GM18873 (cell line): ENCODE results near the gene MAPKAP1.
"Not testable (repeated sequence)": the region's sequence is repeated elsewhere in the genome, so short reads cannot be mapped to it uniquely, and the experiment has no call there.

Experiments used
- ATAC-seq: cut with Tn5 transposase; IDR thresholded peaks from one replicate; pipeline ENCODE4 v1.9.1; 2021; ENCODE audit warnings: mild to moderate bottlenecking, moderate library complexity, moderate number of reproducible peaks; ENCODE audit not compliant: unreplicated experiment, low FRiP score

MAPKAP1 gene

DNA sequence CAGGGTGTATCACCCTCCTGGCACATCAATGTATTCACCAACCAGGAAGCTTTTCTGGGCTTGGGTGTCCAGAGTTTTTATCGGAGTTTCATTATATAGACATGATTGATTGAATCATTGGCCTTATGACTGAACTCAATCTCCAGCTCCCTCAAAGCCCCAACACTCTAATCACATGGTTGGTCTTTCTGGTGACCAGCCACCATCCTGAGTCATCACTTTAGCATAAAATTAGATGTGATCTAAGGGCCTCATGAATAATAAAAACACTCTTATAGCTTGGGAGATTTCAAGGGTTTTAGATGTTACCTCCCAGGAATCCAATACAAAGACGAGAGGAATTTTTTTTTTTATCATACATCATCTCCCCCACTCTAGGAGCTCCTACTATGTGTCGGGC, 32.4 kb upstream of the MAPKAP1 start:
- ATAC-seq, result no peak

DNA sequence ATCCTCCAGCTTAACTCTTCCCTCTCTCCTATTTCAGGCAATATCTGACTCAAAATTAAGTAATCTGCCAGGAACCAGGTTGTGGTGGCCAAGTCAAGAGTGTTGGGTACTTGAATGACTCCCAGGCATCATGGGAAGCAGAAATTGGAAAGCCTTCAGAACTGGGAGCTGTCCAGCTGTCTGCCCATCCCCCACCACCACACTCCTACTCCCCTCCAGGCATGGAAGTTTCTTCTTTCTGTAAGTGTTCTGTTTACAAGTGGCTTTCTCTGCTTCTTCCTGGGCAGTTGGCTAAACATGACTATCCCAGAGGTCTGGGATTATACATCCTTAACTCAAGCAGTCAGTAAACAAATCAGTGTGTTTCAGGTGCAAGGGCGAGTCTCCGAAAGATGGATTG, 25.6 kb upstream of the MAPKAP1 start:
- no peak for ATAC-seq

DNA sequence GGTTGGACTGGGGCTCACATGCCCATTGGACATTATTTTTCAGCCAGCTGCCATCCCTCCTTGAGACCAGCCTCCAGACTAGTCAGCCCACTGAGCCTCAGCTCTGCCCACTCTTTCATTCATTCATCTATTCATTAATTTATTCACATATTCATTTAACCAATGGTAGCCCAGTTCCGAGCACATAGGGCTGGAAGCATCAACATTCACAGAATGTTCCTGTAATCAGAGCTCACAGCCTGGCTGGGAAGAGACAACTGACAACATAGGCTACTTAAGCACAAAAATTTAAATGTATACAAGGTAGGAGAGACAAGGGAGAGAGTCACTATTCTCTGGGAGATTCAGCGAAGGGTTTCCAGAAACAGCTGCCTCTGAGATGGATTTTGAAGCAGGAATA, 23.2 kb upstream of the MAPKAP1 start:
- no peak for ATAC-seq

DNA sequence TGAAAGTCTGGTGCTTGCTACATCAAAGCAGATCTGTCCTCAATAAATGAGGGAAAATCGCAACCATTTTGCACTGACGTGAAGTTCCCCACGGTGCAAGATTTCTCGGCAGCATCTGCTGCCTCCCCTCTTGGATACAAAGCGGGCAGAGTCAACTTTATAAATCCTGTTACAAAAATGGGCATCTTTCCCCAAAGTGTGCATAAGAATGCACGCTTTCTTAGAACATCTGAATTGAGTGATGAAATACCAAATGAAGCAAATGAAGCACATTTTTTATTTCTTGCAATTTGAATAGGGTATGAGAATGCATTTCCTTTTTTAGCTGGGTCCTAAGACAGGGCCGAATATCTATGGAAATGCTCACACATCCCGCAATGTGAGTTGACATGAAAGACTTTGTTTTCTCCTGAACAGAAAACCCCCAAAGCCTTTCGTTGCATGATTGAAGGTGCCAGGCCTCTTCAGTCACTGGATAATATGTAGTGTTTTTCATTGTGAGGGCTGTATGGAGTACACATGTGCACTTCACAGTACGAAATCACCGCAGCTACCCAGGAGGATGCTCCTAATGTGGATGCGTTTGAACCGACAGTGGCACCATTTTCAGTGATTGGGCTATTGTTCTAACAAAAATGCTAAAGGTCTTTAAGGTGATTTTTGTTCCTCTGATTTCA, 19.6 kb upstream of the MAPKAP1 start:
- ATAC-seq, result no peak

DNA sequence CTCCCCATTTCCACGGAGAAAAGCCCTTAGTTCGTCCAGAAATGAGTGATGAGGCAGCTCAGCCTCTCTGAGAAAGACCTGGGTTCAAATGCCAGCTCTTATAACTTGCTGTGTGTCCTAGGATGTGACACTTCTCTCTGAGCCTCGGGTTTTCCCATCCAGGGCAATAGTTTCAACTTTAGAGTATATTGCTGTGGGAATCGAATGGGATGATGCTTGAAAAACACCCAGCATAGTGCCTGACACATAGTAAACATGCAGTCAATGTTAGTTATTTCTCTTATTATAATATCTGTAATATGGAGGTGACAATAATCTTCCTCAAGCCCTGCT, 430 bp upstream of the MAPKAP1 start:
- ATAC-seq, result no peak

DNA sequence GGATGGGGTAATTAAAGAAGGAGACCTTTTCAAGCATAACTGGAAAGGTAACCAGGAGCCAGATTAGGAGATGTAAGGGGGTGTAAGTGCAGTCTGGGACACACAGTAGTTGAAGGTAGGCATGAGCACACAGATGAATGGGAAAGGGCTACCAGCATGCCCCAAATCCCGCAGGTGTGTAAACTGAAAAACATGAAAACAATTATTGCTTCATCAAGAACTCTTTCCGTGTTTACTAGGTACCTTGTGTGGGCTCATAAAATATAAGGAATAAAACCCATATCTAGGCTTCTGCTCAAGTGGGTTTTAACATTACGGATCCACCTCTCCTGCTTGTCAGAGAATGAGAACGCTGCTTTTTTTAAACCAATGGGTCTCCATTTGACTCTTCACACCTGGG, 1.1 kb downstream of the MAPKAP1 start:
- ATAC-seq, result no peak

DNA sequence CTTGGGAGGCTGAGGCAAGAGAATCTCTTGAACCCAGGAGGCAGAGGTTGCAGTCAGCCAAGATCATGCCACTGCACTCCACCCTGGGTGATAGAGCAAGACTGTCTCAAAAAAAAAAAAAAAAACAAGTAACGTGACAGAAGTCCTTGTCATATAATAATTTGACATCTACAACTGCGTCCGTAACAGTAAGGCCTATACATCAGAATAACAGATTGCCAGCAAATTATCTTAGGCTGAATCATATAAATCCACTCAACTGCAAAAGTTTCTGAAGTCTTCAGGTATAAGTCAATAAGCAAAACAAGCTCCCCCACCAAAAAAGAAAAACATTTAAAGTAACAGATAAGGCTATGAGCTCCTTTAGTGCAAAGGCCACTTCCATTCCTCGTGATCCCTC, 3.3 kb downstream of the MAPKAP1 start:
- no peak for ATAC-seq

DNA sequence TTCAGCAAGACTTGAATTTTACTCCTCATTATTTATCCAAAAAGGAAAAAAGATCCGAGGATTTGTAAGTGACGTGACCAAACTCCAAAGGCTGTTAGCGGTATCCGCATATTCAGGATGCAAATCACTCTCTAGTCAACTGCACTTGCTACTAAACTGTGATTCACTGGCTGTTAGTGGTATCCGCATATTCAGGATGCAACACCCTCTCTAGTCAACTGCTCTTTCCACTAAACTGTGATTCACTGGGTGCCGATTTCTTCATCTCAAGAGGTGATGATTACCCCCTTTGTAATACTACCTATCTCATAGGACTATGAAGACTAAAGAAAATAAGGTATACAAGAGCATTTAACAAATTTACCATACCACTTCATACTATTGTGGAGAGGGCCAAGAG, 5.7 kb downstream of the MAPKAP1 start:
- ATAC-seq, result no peak

DNA sequence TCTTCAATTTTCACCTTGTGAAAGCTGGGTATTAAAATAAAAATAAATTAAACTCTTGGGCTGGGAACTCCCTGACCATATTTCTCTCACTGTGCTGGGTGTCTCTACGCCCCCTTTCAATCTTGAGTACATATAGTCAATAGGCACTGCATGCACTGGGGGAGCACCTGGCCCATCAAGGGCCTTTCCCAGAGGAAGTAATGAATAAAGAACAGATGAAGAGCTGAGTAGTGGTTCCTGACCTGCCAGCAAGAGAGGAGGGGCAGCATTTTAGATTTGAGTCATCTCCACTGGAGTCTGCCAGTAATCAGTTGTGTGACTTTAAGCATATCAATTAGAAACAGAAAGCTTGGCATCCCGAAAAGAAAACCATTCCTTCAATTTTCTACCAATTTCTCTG, 6.2 kb downstream of the MAPKAP1 start:
- ATAC-seq, result peak; percentile 72

DNA sequence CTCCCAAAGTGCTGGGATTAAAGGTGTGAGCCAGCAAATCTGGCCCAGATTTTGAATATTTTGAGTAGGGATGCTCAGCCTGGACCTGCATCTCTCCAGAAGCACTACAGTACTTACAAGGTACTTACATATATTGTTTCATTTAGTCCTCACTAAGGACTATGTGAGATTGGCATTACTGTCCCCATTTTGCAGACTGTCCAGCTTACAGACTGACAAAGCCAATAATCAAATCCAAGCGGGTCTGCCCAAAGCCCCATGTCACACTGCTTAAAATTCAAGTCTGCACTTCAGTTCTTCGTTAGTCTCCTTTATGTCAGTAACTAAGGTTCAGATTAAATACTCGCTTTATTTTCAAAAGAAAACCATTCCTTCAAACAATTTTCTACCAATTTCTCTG, 7.1 kb downstream of the MAPKAP1 start:
- ATAC-seq, result no peak

DNA sequence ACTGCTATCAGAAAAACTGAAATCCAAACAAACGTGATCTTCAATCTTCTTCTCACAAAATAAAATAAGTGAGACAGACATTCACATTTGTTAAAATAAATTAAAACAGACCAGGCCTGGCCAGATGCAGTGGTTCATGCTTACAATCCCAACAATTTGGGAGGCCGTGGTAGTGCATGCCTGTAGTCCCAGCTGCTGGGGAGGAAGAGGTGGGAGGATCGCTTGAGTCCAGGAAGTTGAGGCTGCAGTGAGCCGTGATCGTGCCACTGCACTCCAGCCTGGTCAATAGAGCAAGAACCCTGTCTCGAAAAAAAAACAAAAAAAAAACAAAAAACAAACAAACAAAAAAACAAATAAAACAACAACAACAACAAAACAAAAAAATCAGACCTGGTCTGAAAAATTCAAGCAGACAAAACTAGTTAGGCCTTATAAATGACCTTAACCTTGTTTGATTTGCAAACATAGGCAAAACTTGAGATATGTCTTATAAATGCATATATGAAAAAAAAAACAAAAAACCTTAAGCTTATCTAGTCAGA, 10.8 kb downstream of the MAPKAP1 start:
- ATAC-seq, result no peak

DNA sequence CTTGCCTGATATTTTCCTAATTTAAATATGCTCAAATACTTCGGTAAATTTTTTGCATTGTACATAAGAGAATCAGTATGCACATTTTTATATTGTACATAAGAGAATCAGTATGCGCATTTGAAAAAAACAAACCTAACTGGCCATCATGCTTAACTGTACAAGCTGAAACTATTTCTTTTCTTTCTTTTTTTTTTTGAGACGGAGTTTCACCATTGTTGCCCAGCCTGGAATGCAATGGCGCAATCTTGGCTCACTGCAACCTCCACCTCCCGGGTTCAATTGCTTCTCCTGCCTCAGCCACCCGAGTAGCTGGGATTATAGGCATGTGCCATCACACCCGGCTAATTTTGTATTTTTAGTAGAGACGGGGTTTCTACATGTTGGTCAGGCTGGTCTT, 11.5 kb downstream of the MAPKAP1 start:
- ATAC-seq, result not testable (repeated sequence)

DNA sequence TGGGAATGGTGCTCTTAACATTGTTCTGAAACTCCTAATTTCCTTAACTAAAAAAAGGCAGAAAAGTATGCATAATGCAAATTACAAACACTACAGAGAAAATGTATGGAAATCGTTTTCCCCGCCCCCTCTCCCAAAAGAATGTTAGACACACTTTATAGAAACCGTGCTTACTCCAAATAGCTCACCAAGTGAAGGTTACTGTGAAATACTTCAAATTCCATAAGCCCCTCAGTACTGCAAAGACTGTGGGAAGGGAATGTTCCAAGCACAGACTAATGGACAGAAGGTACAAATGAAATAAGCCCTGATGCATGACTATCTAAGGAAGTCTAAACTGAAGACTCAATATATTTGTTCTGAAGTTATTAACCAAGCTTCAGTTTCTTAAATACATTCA, 12.5 kb downstream of the MAPKAP1 start:
- no peak for ATAC-seq

DNA sequence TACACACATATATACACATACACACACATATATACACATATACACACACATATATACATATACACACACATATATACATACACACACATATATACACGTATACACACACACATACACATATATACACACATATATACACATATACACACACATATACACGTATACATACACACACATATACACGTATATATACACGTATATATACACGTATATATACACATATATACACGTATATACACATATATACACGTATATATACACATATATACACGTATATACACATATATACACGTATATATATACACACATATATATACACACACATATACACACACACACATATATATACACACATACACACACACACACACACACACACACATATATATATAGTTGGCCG, 13.5 kb downstream of the MAPKAP1 start:
- ATAC-seq, result not testable (repeated sequence)

DNA sequence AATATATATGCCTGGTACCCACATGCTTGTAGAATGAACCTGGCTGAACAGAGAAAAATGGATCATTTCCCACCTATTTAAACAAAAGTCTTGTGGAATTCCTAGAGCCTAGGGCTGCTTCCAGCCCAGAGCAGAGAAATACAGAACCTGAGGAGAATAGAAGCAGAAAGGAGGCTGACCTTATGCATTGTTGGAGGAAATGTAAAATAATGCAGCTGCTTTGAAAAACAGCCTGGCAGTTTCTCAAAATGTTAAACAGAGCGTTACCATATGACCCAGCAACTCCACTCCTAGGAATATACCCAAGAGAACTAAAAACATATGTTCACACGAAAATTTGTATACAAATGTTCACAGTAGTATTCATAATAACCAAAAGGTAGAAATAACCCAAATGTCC, 15.1 kb downstream of the MAPKAP1 start:
- no peak for ATAC-seq

DNA sequence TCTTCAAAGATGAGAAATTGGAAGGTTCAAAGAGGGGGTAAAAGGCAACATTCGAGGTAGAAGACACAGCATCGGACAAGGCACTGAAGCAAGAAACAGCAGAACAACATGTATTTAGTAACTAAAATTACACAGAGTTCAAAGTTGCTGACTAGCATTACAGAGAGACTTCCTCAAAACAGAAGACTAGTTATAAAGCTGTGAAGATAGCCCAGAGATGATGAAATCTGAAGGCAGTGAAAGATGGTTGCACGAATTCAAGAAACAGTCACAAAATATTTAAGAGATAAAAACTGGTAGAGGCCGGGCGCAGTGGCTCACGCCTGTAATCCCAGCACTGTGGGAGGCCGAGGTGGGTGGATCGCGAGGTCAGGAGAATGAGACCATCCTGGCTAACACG, 16.3 kb downstream of the MAPKAP1 start:
- no peak for ATAC-seq

DNA sequence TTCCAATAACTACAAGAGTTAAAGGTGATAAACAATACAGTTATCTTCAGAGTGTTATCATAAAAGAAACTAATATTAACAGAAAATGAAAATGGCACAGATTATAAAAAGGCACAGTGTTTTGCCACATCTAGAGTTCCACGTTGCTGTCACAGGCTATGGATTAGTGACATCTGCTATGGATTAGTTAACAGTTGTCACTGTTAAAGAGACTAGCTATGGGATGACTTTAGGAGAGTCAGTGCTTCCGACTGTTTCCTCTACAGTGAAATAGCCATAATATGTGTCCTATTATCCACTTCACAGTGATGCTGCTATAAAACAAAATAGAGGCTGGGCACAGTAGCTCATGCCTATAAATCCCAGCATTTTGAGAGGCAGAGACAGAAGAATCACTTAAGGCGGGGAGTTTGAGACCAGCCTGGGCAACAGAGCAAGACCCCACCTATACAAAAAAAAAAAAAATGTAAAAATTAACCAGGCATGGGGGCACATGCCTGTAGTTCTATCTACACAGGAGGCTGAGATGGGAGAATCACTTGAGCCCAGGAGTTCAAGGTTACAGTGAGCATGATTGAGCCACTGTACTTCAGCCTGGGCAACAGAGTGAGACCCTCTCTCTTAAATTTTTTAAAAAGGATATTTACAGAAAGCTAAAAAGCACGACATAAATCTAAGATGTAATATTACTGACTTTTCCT, 19.7 kb downstream of the MAPKAP1 start:
- ATAC-seq, result no peak

DNA sequence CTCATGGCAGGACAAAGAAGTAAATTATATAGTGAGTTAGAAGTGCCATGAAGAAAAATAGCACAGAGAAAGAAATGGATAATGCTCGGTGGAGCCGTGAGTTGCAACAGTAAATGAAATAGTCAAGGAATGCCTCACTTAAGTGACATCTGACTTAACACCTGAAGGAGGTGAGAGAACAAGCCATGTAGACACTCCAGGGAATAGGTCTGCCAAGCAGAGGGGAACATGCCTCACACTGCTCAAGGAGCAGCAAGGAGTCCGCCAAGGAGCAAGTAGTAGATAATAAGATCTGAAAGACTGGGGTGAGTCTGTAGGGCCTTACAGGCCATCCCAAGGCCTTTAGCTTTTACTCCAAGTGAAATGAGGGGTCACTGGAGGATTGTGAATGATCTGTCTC, 21.8 kb downstream of the MAPKAP1 start:
- no peak for ATAC-seq

DNA sequence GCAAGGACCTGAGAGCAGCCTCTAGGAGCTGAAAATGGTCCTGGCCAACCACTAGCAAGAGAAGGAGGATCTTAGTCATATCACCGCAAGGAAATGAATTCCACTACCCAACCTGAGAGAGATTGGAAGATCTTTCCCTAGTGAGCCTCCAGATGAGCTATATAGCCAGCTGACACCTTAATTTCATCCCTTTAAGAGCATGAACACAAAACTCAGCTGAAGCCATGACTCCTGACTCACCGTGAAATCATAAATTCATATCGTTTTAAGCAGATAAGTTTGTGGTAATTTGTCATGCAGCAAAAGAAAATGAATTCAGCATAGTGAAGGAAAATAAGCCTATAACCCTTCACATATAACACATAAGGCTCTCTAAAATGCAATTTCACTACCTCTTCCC, 23.5 kb downstream of the MAPKAP1 start:
- no peak for ATAC-seq

DNA sequence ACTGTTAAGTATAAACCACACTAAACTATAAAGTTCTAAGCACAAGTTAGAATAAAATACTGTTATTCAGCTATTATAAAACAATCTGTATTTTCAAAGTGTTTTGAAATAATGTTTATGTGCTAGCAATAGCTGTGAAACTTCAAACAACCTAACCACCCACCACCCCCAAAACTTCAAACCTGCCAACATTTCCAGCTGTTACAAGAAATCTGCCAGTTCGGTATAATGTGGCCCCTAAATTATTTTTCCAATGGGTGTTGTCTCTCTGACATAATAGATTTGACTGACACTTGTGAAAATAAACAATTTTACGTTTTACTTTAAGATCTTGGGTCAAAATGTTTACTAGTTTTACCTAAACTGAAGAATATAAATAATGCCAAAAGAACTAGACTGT, 24.7 kb downstream of the MAPKAP1 start:
- ATAC-seq, result no peak

DNA sequence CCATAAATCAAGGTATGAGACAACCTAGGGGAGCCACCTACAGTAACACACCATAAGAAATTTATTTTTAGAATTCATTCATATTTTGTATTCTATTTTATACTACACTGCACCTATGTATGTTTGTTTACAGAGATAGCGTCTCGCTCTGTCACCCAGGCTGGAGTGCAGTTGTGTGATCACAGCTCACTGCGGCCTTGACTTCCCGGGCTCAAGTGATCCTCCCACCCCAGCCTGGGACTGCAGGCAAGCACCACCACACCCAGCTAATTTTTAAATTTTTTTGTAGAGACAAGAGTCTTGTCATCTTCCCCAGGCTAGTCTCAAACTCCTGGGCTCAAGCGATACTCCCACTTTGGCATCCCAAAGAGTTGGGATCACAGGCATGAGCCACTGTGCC, 25.4 kb downstream of the MAPKAP1 start:
- no peak for ATAC-seq

DNA sequence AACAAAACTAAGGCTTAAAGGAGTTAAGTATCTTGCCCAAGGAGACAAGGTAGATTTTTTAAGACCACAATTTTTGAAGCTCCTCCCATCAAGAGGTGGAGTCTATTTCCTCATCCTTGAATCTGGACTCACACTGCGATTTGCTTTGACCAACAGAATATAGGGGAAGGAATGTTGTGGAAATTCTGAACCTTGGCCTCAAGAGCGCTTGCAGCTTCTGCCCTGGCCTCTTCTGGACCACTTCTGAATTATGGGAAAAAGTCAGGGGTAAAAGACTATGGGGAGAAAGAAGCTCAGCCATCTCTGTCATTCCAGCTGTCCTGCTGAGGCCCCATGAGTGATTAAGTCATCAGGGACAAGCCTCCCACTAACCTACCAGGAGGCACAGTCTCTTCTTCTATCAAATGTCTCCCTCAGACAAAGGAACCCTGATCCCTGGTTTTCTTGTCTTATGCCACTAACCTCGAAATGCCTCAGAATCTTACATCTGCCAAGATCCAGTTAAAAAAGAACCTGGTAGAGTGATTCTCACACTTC, 25.9 kb downstream of the MAPKAP1 start:
- no peak for ATAC-seq
